UCSD-AML1 (cell line): ENCODE data around the gene SLC39A5.
"Not testable (repeated sequence)": the region's sequence is repeated elsewhere in the genome, so short reads cannot be mapped to it uniquely, and the experiment has no call there.

Source experiments
- DNase-seq: peaks from one replicate; lab custom pipeline; 2025; ENCODE audit not compliant: unreplicated experiment; lab: John Stamatoyannopoulos, UW

The SLC39A5 gene, protein sequence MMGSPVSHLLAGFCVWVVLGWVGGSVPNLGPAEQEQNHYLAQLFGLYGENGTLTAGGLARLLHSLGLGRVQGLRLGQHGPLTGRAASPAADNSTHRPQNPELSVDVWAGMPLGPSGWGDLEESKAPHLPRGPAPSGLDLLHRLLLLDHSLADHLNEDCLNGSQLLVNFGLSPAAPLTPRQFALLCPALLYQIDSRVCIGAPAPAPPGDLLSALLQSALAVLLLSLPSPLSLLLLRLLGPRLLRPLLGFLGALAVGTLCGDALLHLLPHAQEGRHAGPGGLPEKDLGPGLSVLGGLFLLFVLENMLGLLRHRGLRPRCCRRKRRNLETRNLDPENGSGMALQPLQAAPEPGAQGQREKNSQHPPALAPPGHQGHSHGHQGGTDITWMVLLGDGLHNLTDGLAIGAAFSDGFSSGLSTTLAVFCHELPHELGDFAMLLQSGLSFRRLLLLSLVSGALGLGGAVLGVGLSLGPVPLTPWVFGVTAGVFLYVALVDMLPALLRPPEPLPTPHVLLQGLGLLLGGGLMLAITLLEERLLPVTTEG

DNA sequence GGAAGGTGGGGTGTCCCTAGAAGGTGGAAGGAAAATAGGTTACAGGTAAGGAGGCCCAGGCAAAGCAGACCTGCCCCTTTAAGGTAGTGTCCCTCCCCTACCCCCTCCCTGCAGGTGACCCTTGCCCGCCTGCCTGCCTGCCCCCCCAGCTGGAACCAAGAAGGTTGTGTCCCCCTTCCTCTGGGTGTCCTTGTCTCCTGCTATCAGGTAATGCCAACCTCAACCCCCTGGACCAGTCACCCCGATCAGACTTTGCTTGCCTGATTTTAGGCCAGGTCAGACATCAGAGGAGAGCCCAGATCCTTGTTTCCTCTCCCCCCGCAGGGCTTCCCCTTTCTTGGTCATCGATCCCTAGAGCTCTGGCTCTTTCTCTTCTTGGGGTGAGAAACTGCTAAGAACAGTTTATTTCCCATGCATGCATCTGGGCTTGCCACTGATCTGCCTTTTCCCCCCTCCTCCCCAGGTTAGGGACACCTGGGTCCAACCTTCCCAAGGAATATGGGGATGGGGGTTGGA, at the start of gene SLC39A5:
SLC39A5 (plus strand) TSS at position 136 of the 516 bp plus-strand sequence. CDS start 1,224 bp downstream, outside the sequence.
- no peak for DNase-seq

DNA sequence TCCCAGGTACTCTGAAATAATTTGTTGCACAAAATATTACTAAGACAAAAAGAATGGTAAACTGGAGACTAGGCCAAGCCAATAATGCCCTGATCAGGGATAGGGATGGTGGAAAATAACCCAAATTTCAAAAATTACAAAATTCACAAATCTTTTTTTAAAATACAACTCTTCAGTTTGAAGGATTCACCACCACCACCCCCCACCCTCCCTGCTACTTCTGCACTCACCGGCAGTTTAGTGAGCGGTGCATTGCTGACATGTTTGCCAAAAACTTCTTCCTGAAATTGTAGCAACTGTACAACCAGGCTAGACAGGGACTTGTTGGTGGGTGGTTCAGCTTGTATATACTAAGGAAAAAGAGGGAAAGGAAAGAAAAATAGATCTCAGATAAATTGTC, 42.9 kb upstream of the SLC39A5 start:
- no peak for DNase-seq

DNA sequence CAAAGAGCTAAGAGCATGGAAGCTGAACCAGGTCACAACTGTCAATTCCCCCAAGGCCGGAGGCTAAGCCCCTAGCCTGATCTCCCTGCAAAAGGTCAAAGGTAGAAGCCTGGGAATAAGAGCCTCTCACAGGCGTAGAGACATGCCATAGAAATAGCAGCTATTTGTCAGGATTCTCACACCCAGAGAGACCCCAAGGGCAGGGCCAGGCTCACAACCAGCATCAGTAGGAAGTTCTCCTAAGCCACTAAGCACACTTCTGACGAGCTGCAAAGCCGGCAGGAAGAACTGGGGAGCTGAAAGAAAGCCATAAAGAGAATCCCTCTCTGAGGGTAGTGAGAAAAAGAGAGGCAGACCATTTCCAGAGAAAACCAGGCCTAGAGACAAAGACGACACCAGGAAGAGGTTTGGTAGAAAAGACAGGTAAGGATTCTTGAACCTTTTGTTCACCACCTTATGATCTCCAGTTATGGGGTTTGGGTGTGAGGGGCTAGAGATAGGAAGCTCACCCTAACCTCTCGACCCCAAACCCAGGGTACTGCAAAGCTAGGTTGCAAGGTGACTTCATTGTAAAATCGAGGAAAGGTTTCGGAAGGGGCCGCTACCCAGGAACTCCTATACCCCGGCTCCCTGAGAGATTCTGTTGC, 41.6 kb upstream of the SLC39A5 start:
- peak; percentile 22 for DNase-seq

DNA sequence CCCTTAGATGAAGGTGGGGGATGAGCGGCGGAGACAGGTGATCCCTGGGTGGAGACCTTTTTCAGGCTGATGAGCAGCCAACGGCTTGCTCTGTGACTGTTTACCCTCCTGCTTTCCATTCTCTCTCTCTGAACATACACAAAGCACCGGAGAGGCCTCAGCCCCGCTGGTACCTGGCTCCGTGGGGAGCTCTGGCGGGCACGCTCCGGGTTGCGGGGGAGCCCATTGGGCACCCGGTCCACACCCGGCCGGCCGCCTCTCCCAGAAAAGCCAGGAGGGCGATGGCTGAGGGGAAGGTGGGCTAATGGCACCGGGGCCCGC, 41.1 kb upstream of the SLC39A5 start:
- peak; percentile 34 for DNase-seq

DNA sequence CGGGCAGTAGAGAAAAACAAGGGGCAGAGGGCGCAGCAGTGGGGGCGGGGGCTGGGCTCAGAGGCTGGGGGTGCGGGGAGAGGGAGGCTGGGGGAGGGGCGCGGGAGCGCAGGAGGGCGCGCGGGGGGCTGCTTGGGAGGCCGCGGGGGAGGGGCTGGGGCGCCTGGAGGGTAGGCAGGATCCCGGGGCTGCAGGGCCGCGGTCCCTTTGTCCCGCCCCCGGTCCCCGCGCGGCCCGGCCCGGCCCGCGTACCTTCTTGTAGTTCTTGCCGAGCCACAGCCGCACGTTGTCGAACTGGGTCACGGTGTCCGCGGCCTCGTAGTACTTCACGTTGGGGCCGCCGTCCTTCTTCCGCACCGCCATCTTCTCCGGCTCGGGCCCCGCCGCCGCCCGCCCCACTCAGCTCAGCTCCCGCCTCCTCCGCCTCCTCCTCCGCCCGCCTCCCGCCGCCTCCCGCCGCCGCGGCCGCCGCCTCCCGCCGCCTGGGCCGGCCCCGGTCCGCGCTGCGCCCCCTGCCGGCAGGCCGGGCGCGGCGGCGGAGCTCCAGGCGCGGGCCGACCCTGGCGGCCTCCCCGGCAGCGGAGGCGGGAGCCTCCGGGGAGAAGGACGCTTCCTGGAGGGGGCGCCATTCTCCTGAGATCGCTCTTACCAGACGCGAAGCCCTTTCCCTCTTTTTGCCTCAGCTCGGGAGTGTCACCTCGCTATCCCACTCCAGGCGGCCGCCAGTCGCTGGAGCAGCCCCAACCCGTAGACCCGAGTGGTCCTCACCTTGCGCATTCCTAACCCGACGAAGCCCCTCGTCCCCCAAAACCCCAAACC, 40.5 kb upstream of the SLC39A5 start, which contains the start of gene SMARCC2:
SMARCC2 (minus strand) TSS at position 385 of the 819 bp plus-strand sequence; CDS start at position 363, 22 bp downstream.
- peak; percentile 91 for DNase-seq

DNA sequence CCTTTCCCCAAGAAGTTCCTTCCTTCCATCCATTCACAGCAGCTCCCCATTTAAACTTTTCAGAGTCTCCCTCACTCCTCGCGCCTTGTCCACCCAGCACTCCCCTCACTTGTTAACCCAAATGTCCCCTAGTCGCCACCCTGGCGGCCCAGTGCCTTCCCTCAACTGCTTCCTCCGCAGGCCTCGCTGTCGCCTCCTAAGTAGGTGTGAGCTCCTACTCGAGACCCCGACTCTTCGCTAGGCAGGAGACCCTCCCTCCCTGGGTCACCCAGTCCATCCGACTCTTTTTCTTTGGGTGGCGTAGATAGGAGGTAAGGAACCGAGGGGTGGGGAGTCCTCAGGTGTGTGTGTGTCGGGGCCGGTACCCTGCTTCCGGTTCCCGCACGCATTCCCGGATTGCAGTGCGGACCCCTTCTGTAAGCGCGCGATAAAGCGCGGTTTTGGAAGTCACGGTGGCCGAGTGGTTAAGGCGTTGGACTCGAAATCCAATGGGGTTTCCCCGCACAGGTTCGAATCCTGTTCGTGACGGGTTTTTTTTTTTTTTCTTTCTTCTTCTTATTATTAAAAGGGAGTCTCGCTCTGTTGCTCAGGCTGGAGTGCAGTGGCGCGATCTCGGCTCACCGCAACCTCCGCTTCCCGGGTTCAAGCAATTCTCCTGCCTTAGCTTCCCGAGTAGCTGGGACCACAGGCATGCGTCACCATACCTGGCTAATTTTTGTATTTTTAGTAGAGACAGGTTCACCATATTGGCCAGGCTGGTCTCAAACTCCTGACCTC, 39.7 kb upstream of the SLC39A5 start:
- peak; percentile 92 for DNase-seq

DNA sequence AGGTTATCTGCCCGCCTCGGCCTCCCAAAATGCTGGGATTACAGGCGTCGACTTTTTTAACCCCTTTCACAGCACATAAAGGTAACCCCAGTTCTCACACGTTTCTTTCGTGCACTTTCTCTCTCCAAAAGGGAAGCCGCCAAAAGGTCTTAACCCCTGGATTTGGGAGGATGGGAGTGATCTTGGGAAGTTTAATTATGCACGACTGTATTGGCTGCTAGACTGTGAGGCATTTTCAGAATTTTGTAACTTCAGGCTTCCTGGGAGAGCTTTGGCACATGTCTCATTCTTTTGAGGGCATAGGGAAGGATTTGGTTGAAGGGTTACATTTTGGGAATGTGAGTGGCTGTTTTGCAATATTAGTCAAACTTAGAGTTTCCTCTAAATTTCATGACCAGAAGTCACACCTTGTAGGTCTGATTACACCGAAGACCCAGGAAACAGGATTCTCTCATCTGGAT, 39.1 kb upstream of the SLC39A5 start:
- DNase-seq = no peak

DNA sequence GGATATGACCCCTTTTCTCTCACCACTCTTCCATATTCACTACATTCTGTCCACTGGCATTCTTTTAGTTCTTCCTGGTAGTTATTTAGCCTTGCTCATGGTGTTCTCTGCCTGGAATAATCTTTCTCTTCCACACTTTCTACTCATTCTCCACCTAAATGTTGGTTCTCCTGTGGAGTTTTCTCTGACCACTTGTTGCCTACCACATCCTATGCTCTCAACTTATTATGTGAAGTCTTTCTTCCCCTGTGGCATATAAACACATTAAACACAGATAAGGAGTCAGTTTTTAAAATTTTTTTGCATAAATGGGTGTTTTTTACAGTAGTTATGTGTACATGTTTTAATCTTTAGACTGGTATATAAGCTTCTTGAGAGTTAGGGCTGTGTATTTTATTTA, 37.3 kb upstream of the SLC39A5 start:
- no peak for DNase-seq

DNA sequence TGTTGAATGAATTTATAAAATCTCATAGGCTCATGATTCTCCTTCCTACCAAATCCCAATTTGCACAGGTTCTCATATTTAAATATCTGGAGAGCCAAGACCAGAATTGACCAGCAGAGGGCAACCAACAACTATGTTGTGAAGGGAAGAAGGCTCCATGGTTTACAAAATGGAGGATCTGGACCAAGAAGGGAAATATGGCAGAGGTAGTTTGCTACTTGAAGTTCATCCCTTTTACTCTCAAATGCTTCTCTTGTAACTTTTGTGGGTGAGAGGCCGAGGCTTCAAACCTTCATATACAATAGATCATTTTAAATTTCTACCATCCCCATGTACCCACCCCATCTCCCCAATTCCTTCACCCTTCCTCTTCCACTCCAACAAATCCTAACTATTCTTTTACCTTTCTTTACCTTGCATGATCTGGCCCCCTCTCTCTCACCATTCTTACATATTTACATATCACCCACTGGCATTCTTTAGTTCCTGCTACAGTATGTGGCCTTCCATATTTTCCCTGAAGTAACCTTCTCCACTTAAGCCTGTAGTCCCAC, 36.7 kb upstream of the SLC39A5 start:
- peak; percentile 16 for DNase-seq

DNA sequence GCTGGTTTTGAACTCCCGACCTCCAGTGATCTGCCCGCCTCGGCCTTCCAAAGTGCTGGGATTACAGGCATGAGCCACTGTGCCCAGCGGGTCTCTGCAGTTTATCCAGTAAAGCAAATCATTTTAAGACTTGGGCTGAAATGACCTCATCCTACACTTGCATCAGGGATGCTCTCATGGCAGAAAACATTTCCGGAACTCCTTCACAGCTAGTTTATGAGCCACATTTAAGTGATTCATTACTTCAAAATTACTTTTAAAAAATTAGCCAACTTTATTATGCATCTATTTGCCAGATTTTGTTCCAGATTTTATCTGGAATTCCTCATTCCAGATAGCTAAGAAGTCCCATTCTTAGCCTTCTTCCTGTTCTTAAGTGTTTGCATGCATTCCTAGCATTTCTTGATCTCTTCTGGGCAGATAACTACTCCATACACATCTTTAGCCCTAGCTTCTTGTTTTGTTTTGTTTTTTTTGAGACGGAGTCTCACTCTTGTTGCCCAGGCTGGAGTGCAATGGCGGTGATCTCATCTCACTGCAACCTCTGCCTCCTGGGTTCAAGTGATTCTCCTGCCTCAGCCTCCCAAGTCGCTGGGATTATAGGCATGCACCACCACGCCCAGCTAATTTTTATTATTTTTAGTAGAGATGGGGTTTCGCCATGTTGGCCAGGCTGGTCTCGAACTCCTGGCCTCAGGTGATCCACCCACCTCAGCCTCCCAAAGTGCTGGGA, 32.9 kb upstream of the SLC39A5 start:
- DNase-seq = not testable (repeated sequence)

DNA sequence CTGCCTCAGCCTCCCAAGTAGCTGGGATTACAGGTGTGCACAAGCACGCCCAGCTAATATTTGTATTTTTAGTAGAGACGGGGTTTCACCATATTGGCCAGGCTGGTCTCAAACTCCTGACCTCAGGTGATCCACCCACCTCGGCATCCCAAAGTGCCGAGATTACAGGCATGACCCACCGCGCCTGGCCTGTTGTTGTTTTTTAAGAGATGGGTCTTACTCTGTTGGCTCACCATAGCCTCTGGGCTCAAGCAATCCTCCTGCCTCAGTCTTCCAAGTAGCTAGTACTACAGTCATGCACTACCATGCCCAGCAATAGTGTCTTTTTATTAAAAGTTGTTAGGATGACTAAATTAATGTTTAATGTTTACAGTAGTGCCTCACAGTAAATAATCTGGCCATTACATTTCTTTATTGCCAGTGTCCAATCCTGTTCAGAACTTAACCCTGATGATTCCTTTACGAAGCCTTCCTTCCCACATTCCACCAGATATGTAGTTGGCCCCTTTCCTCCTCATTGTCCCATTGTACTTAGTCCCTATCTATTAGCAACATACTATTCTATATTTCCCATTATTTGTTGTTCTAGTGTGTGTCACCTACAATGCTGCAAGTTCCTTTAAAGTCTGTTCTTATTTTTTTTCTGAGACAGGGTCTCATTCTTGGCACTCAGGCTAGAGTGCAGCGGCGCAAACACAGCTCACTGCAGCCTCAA, 31.8 kb upstream of the SLC39A5 start:
- no peak for DNase-seq

DNA sequence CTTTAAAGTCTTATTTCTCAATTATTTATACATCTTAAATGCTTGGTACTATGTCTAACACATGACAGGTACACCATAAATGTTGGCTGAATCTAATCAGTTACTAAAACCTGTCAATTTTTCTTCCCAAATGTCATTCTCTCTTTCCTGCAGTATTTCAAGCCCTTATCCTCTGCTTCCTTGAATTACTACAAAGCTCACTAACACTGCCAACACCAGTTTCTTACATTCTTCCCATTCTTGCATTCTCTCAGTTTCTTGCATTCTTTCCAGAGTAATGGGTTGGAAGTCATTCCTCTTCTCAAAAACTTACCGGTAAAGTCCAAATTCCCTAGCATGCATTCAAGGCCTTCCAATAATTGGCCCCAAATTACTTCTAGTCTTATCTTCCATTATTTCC, 31.0 kb upstream of the SLC39A5 start:
- no peak for DNase-seq

DNA sequence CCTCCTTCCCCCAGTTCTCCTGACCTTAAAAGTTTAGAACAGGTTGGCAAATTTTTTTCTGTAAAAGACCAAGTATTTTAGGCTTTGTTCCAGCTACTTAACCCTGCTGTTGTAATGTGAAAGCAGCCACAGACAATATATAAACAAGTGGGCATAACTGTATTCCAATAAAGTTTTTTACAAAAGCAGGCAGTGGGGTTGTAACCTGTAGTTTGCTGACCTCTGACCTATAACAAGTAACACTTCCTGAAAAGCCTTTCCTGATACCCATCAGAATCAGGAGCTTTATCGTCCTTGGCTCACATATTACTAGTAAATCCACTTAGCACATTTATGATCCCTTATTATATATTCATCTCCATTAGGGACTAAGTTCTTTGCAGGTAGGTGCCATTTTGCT, 27.5 kb upstream of the SLC39A5 start:
- DNase-seq = no peak

DNA sequence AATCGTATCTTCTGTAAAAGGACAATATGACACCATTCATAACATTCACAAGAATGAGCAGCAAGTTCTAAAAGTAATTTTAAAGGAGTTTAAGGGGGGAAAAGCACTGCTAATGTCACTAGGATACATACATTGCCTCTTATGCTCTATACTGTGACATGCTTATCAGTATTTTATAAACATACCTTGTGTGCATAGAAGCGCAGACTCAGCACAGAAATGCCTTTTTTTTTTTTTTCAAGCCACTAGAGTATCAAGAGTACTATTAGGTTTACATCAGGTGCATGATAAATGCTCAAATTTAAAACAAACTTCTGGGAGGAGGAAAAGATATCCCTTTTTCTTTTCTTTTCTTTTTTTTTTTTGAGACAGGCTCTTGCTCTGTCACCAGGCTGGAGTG, 27.0 kb upstream of the SLC39A5 start:
- DNase-seq = no peak

DNA sequence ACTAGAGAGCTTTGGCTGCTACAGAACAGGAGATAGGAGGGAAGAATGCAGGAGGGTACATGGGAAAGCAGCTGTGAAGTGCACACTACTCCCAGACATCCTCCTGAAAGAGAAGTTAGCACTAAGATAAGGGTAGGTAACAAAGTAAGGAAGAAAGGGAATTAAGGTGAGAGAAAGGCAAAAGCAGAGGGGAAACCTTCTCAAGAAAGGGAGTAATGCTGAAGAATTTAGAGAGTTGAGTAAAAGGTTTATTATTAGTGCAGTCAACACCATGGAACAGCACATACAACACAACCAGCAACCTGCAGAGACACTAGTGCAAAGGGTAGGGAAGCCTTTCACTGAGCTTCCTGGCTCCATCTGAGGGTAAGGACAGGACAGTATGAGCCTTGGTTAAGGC, 25.6 kb upstream of the SLC39A5 start:
- no peak for DNase-seq

DNA sequence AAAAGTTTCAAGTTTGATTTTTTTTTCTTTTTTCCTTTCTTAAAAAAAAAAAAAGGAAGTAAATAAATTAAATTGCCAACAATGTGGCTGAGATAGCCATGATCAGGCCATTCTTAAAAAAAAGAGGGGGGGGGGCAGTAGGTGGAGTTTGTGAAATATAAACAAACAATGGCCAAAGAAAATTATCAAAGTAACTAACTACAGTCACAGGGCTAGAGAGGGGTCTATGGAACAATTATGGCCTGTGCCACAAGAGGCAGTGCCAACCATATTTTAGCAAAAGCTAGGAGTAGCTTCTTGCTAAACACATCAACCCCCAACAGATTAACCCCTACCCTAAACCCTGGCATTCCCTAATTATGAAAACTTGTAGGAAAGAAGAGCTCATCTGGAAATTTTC, 24.4 kb upstream of the SLC39A5 start:
- no peak for DNase-seq

DNA sequence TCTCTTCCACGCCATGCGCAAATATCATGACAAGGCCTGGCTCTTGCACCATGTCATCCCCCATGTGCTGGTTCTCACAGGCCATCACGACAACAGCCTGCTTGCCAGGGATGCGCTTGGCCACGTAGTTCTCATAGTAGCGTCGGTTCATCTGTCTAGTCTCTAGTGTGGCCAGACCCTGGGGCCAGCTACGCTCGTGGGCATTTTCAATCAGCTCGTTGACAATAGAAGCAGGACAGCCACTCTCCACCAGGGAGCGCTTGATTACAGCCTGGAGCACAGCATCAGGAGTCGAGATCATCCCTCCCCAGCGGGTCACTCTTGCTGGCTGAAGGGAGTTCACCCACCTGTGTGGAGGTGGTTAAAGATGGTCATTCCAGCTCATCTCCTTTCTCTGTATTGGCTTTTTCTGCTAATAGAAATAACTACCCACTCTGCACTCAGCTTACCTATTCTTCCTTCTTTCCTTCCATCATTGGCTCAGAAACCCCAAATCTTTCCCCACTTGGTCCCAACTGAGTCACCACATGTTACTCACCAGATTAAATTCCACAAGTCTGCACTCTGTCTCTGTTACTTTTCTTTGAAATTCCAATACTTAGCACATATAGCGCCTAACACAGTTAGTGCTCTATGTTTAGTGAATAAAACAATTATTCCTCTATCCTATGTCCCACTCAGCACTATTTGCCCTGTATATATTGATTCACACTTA, 23.2 kb upstream of the SLC39A5 start:
- DNase-seq = peak; percentile 42

DNA sequence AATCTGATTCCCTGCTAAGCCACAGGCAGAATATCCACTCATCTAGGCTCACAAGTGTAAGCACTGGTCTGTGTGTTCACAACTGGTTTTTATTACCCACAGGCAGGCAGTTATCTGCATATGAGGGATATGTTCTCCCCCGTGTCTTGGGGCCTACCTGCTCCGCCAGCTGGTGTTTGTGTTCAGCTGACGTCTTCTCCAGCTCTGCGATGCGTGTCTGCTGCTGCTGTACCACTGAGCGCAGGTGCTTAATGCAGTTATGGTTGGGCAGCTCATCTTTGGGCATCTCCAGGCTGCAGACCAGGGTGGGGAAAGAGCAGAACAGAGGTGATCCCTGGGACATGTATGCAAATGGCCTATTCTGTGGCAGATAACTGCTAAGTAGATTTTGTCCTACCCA, 21.8 kb upstream of the SLC39A5 start:
- no peak for DNase-seq
